ENCODE data around the gene ETV7. TPM values are rescaled to one million over a fixed set of nuclear protein-coding genes. Genes with fewer than 3 reads are reported as not detected.

Gene ETV7
- polyA plus RNA-seq, 1 of the 3 experiments (the other 2 are of a cell fraction) = 0.39 TPM

GRCh38 chr6:36333171-36333895 is 54.1 kb downstream of the ETV7 start (continued):
- TF ChIP-seq, protein P1, sequence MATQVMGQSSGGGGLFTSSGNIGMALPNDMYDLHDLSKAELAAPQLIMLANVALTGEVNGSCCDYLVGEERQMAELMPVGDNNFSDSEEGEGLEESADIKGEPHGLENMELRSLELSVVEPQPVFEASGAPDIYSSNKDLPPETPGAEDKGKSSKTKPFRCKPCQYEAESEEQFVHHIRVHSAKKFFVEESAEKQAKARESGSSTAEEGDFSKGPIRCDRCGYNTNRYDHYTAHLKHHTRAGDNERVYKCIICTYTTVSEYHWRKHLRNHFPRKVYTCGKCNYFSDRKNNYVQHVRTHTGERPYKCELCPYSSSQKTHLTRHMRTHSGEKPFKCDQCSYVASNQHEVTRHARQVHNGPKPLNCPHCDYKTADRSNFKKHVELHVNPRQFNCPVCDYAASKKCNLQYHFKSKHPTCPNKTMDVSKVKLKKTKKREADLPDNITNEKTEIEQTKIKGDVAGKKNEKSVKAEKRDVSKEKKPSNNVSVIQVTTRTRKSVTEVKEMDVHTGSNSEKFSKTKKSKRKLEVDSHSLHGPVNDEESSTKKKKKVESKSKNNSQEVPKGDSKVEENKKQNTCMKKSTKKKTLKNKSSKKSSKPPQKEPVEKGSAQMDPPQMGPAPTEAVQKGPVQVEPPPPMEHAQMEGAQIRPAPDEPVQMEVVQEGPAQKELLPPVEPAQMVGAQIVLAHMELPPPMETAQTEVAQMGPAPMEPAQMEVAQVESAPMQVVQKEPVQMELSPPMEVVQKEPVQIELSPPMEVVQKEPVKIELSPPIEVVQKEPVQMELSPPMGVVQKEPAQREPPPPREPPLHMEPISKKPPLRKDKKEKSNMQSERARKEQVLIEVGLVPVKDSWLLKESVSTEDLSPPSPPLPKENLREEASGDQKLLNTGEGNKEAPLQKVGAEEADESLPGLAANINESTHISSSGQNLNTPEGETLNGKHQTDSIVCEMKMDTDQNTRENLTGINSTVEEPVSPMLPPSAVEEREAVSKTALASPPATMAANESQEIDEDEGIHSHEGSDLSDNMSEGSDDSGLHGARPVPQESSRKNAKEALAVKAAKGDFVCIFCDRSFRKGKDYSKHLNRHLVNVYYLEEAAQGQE (IDR thresholded peaks at IDR 0.05; ENCODE audit: low read depth, low read length) = no peak
- TF ChIP-seq TAF1 (IDR thresholded peaks at IDR 0.05; ENCODE audit: borderline replicate concordance, low read depth, low read length) (no peak), RAD21 (IDR thresholded peaks at IDR 0.05; ENCODE audit: low read length) (no peak)
- TF ChIP-seq, protein P2, sequence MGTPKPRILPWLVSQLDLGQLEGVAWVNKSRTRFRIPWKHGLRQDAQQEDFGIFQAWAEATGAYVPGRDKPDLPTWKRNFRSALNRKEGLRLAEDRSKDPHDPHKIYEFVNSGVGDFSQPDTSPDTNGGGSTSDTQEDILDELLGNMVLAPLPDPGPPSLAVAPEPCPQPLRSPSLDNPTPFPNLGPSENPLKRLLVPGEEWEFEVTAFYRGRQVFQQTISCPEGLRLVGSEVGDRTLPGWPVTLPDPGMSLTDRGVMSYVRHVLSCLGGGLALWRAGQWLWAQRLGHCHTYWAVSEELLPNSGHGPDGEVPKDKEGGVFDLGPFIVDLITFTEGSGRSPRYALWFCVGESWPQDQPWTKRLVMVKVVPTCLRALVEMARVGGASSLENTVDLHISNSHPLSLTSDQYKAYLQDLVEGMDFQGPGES (IDR thresholded peaks at IDR 0.05; ENCODE audit: low read depth, low read length) = no peak
- TF ChIP-seq, protein P3, sequence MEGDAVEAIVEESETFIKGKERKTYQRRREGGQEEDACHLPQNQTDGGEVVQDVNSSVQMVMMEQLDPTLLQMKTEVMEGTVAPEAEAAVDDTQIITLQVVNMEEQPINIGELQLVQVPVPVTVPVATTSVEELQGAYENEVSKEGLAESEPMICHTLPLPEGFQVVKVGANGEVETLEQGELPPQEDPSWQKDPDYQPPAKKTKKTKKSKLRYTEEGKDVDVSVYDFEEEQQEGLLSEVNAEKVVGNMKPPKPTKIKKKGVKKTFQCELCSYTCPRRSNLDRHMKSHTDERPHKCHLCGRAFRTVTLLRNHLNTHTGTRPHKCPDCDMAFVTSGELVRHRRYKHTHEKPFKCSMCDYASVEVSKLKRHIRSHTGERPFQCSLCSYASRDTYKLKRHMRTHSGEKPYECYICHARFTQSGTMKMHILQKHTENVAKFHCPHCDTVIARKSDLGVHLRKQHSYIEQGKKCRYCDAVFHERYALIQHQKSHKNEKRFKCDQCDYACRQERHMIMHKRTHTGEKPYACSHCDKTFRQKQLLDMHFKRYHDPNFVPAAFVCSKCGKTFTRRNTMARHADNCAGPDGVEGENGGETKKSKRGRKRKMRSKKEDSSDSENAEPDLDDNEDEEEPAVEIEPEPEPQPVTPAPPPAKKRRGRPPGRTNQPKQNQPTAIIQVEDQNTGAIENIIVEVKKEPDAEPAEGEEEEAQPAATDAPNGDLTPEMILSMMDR (IDR thresholded peaks at IDR 0.05) = no peak

- WGBS (ENCODE audit: low lambda C conversion rate) = 76% methylated on average over 6 of the region's 6 CpGs
- Histone ChIP-seq H3K9ac (no peak overlapping the region), H3K27me3 (ENCODE audit: insufficient read depth) (peaks cover 34% of the 10 kb centered on the region), H4K20me1 (ENCODE audit: insufficient read depth) (no peaks in the 10 kb centered on the region), H3K27ac (ENCODE audit: low read depth in 2 of 2, low read length in 1 of 2) (no peak overlapping the region), H3K36me3 (replicated peaks in 1 of 2; ENCODE audit: control insufficient read depth in 1 of 2, insufficient read depth in 2 of 2, low read length in 1 of 2) (no peaks in the 10 kb centered on the region), H2AFZ (ENCODE audit: low read depth) (no peak overlapping the region), H3K4me3 (ENCODE audit: low read depth in 2 of 2, low read length in 1 of 2) (no peak overlapping the region), H3K9me3 (no peaks in the 10 kb centered on the region), H3K9me2 (no peaks in the 10 kb centered on the region), H3F3A (replicated peaks; ENCODE audit: insufficient read depth) (no peaks in the 10 kb centered on the region), H3K4me1 (ENCODE audit: control insufficient read depth in 1 of 2, insufficient read depth in 2 of 2, low read depth in 1 of 2, low read length in 1 of 2) (peaks cover 0 to 4% of the 10 kb centered on the region in 2 experiments; a peak in 1 of 4 replicates), H3K79me2 (ENCODE audit: insufficient read depth) (no peaks in the 10 kb centered on the region), H3K4me2 (no peak overlapping the region)
- DNase-seq = no peak
- TF ChIP-seq, protein P1 (IDR thresholded peaks at IDR 0.05; ENCODE audit: low read depth, low read length) = no peak
- TF ChIP-seq CHD2 (IDR thresholded peaks at IDR 0.05; ENCODE audit: low read length, partially characterized antibody) (no peak), FOXJ3 (CRISPR knock-in tag; IDR thresholded peaks at IDR 0.05) (no peak), SIN3A (IDR thresholded peaks at IDR 0.05; ENCODE audit: borderline replicate concordance, low read depth, low read length) (no peak), RAD21 (IDR thresholded peaks at IDR 0.05; ENCODE audit: low read length) (no peak), RXRA (IDR thresholded peaks at IDR 0.05; ENCODE audit: borderline replicate concordance, low read depth) (no peak), TCF12 (IDR thresholded peaks at IDR 0.05) (no peak), POLR2AphosphoS5 (IDR thresholded peaks at IDR 0.05; ENCODE audit: low read depth, low read length) (no peak), NFIC (IDR thresholded peaks at IDR 0.05; ENCODE audit: borderline replicate concordance) (no peak), TAF1 (IDR thresholded peaks at IDR 0.05; ENCODE audit: borderline replicate concordance, low read depth, low read length) (no peak)
- TF ChIP-seq, protein P2 (IDR thresholded peaks at IDR 0.05; ENCODE audit: low read depth, low read length) = no peak
- TF ChIP-seq, protein P4, sequence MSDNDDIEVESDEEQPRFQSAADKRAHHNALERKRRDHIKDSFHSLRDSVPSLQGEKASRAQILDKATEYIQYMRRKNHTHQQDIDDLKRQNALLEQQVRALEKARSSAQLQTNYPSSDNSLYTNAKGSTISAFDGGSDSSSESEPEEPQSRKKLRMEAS (IDR thresholded peaks at IDR 0.05; ENCODE audit: low read depth) = no peak
- CTCF ChIA-PET = interaction anchor here (0.7 to 3.9 kb wide), 4 partner anchors 10 to 30 kb away, joined by 3 to 28 read pairs (median 3); no protein-coding TSS in a partner anchor
- POLR2A ChIA-PET = no interaction called here
Measured at GRCh38 chr6:36331381-36331780, 56.1 kb downstream of the ETV7 start.
